ENCODE data around the gene NXNL2.

Gene NXNL2

DNA sequence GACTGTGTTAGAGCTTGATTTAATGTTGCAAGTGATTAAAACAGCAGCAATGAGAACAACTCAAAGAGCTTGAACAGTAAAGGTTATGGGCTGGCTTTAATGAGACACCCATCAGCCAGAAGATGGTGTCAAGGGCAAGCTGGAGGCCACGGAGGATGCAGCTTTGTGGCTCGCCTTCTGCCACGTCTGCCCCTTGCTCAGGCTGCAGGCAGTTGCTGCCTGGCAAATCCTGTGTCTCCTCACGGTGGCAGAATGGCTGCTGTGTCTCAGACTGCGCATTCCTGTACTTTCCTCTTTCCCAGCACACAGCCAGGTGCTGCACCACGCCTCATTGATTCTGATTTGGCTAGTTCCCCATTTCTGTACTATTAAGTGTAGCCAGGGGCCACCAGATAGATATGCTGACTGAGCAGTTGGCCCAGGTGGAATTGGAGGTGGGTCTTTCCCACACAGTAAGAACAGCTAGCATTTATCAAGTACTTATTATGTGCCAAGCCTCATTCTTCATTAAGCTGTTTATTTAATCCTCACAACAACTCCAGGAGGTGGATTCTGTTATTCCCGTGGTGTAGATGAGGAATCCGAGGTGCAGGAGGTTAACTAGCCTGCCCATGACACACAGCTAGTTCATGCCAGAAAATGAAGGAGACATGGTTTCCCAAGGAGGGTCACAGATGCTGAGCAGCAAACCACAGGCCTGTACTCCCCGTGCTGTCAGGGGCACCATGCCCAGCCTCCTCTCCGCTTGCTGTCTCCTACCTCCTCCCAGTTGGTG is 3.5 kb downstream of the NXNL2 start:
- Histone ChIP-seq H3K36me3 (no peaks in the 10 kb centered on the region), H3K4me3 (ENCODE audit: low read depth, low read length) (no peak overlapping the region), H3K9me3 (ENCODE audit: severe bottlenecking) (no peaks in the 10 kb centered on the region), H3K27ac (no peak overlapping the region), H3K27me3 (ENCODE audit: insufficient read depth, low read depth, severe bottlenecking) (no peaks in the 10 kb centered on the region)
- no peak for DNase-seq
- no peak for TF ChIP-seq CTCF (IDR thresholded peaks at IDR 0.05; ENCODE audit: low read depth, low read length)

DNA sequence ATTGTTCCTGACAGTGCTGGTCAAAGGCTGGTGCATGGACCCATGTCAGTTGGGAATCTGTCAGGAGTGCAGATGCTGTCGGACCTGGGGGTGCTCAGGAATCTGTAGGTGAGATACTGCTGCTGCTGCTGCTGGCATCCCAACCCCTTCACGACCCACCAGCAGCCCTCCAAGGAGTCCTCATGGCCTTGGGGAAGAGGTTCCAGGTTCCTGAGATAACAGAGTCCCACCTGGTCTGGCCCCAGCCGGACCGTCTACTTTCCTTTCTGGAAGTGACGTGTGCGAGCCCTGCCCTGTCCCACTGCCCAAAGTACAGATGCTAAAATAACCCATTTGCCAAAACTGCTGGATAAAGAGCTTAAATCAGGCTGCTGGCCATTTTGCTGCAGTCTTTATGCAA is 4.3 kb downstream of the NXNL2 start:
- DNase-seq, result no peak
- Histone ChIP-seq H3K4me3 (ENCODE audit: low read depth, low read length) (no peak overlapping the region), H3K27ac (no peak overlapping the region), H3K36me3 (no peaks in the 10 kb centered on the region), H3K9me3 (ENCODE audit: severe bottlenecking) (no peaks in the 10 kb centered on the region), H3K27me3 (ENCODE audit: insufficient read depth, low read depth, severe bottlenecking) (no peaks in the 10 kb centered on the region)
- TF ChIP-seq CTCF (IDR thresholded peaks at IDR 0.05; ENCODE audit: low read depth, low read length), result no peak

GRCh38 chr9:88540251-88540763 is 5.3 kb downstream of the NXNL2 start:
- TF ChIP-seq CTCF (IDR thresholded peaks at IDR 0.05; ENCODE audit: low read depth, low read length), result no peak
- Histone ChIP-seq H3K36me3 (no peaks in the 10 kb centered on the region), H3K9me3 (ENCODE audit: severe bottlenecking) (no peaks in the 10 kb centered on the region), H3K27me3 (ENCODE audit: insufficient read depth, low read depth, severe bottlenecking) (no peaks in the 10 kb centered on the region), H3K27ac (no peak overlapping the region), H3K4me3 (ENCODE audit: low read depth, low read length) (no peak overlapping the region)
- no peak for DNase-seq

DNA sequence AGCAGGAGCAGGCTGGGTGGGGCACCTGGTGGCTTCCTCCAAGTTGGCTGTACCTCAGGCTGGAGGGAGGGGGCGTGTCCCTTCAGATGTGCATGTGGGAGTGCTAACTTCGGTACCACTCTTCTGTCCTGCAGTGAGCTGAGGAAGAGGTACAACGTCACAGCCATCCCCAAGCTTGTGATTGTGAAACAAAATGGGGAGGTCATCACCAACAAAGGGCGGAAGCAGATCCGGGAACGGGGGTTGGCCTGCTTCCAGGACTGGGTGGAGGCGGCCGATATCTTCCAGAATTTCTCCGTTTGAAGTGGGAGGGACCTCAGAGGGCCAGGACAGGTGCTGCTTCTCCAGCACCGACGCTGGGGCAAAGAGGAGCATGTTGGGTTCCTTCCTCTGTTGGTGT is 9.3 kb downstream of the NXNL2 start:
- no peak for DNase-seq
- Histone ChIP-seq H3K27ac (no peak overlapping the region), H3K36me3 (no peaks in the 10 kb centered on the region), H3K4me3 (ENCODE audit: low read depth, low read length) (no peak overlapping the region), H3K27me3 (ENCODE audit: insufficient read depth, low read depth, severe bottlenecking) (no peaks in the 10 kb centered on the region), H3K9me3 (ENCODE audit: severe bottlenecking) (no peaks in the 10 kb centered on the region)
- no peak for TF ChIP-seq CTCF (IDR thresholded peaks at IDR 0.05; ENCODE audit: low read depth, low read length)

GRCh38 chr9:88551546-88552137 is 16.7 kb downstream of the NXNL2 start:
- H3K27me3 ChIP-seq (ENCODE audit: insufficient read depth, low read depth, severe bottlenecking), result no peaks in the 10 kb centered on the region
- no peak for DNase-seq
- H3K27ac ChIP-seq, result no peak overlapping the region
- no peaks in the 10 kb centered on the region for H3K9me3 ChIP-seq (ENCODE audit: severe bottlenecking)
- no peak for TF ChIP-seq CTCF (IDR thresholded peaks at IDR 0.05; ENCODE audit: low read depth, low read length)
- H3K4me3 ChIP-seq (ENCODE audit: low read depth, low read length), result no peak overlapping the region
- no peaks in the 10 kb centered on the region for H3K36me3 ChIP-seq
